ENCODE results near the gene CELSR1. TPM values are rescaled to one million over a fixed set of nuclear protein-coding genes. Genes with fewer than 3 reads are reported as not detected.

The CELSR1 gene
- total RNA-seq, 2 experiments from 2014 or later = 1.0 to 1.1 TPM

GRCh38 chr22:46469711-46470110, 67.7 kb downstream of the CELSR1 start:
- Mint-ChIP-seq H3K4me3 (no peak overlapping the region), H3K4me1 (ENCODE audit: low read depth) (no peaks in the 10 kb centered on the region), H3K27me3 (no peaks in the 10 kb centered on the region), H3K9me3 (no peaks in the 10 kb centered on the region), H3K36me3 (ENCODE audit: low read depth) (no peaks in the 10 kb centered on the region), H3K27ac (no peak overlapping the region)
- Histone ChIP-seq H3K4me3 (ENCODE audit: low read length) (no peak overlapping the region), H3K36me3 (ENCODE audit: insufficient read depth, low read length) (no peaks in the 10 kb centered on the region), H3K4me1 (ENCODE audit: insufficient read depth, low read length) (no peaks in the 10 kb centered on the region), H3K27me3 (ENCODE audit: control insufficient read depth in 1 of 2, insufficient read depth in 2 of 2, low read length in 2 of 2) (no peaks in the 10 kb centered on the region), H3K9me3 (ENCODE audit: control insufficient read depth in 1 of 2, insufficient read depth in 1 of 2, low read length in 2 of 2) (no peaks in the 10 kb centered on the region), H3K27ac (ENCODE audit: low read depth in 1 of 2, low read length in 2 of 2) (no peak overlapping the region)
- no peak for TF ChIP-seq CTCF (IDR thresholded peaks at IDR 0.05)
- intact Hi-C loops (cut with DNase I, micrococcal nuclease) = loop anchor here in 1 of 2 experiments (5.0 kb wide), 1 partner anchor 1397 kb away; no protein-coding TSS in a partner anchor
- ATAC-seq (ENCODE audit: poor library complexity) (no peak), DNase-seq (no peak)
- ChIA-PET POLR2A (no interaction called here), CTCF (no interaction called here)

GRCh38 chr22:46467006-46467405, 70.4 kb downstream of the CELSR1 start:
- Mint-ChIP-seq H3K27ac (no peak overlapping the region), H3K4me1 (ENCODE audit: low read depth) (no peaks in the 10 kb centered on the region), H3K36me3 (ENCODE audit: low read depth) (no peaks in the 10 kb centered on the region), H3K9me3 (no peaks in the 10 kb centered on the region), H3K27me3 (no peaks in the 10 kb centered on the region), H3K4me3 (no peak overlapping the region)
- no peak for TF ChIP-seq CTCF (IDR thresholded peaks at IDR 0.05)
- no peaks in the 10 kb centered on the region for H3K9me3 ChIP-seq (ENCODE audit: control insufficient read depth in 1 of 2, insufficient read depth in 1 of 2, low read length in 2 of 2)
- DNase-seq (no peak), ATAC-seq (ENCODE audit: poor library complexity) (no peak)
- no peaks in the 10 kb centered on the region for H3K4me1 ChIP-seq (ENCODE audit: insufficient read depth, low read length)
- intact Hi-C loops (cut with DNase I, micrococcal nuclease) = loop anchor here in 1 of 2 experiments (5.0 kb wide), 1 partner anchor 1395 kb away; no protein-coding TSS in a partner anchor
- POLR2A ChIA-PET = no interaction called here
- CTCF ChIA-PET = no interaction called here
- H3K27me3 ChIP-seq (ENCODE audit: control insufficient read depth in 1 of 2, insufficient read depth in 2 of 2, low read length in 2 of 2) = no peaks in the 10 kb centered on the region
- no peak overlapping the region for H3K4me3 ChIP-seq (ENCODE audit: low read length)
- H3K27ac ChIP-seq (ENCODE audit: low read depth in 1 of 2, low read length in 2 of 2) = no peak overlapping the region
- H3K36me3 ChIP-seq (ENCODE audit: insufficient read depth, low read length) = no peaks in the 10 kb centered on the region

GRCh38 chr22:46466255-46466676, 71.2 kb downstream of the CELSR1 start:
- H3K27me3 ChIP-seq (ENCODE audit: control insufficient read depth in 1 of 2, insufficient read depth in 2 of 2, low read length in 2 of 2) = no peaks in the 10 kb centered on the region
- H3K4me1 ChIP-seq (ENCODE audit: insufficient read depth, low read length) = no peaks in the 10 kb centered on the region
- no peaks in the 10 kb centered on the region for H3K36me3 ChIP-seq (ENCODE audit: insufficient read depth, low read length)
- Mint-ChIP-seq H3K27ac (no peak overlapping the region), H3K4me1 (ENCODE audit: low read depth) (no peaks in the 10 kb centered on the region), H3K36me3 (ENCODE audit: low read depth) (no peaks in the 10 kb centered on the region), H3K9me3 (no peaks in the 10 kb centered on the region), H3K27me3 (no peaks in the 10 kb centered on the region), H3K4me3 (no peak overlapping the region)
- H3K27ac ChIP-seq (ENCODE audit: low read depth in 1 of 2, low read length in 2 of 2) = no peak overlapping the region
- H3K9me3 ChIP-seq (ENCODE audit: control insufficient read depth in 1 of 2, insufficient read depth in 1 of 2, low read length in 2 of 2) = no peaks in the 10 kb centered on the region
- DNase-seq = no peak
- CTCF ChIA-PET = no interaction called here
- no peak overlapping the region for H3K4me3 ChIP-seq (ENCODE audit: low read length)
- TF ChIP-seq CTCF (IDR thresholded peaks at IDR 0.05) = no peak
- POLR2A ChIA-PET = no interaction called here
- no peak for ATAC-seq (ENCODE audit: poor library complexity)
- intact Hi-C loops (cut with DNase I, micrococcal nuclease) = loop anchor here in 1 of 2 experiments (5.0 kb wide), 1 partner anchor 1394 kb away; no protein-coding TSS in a partner anchor

All from CD4-positive, alpha-beta T cell (primary cell).